Measurements from ENCODE around the gene CYB561D2.
"Not testable (repeated sequence)": the region's sequence is repeated elsewhere in the genome, so short reads cannot be mapped to it uniquely, and the experiment has no call there.

The CYB561D2 gene

GRCh38 chr3:50350527-50351322 lies at the start of gene CYB561D2, which contains the start of gene NPRL2:
Gene CYB561D2, plus strand, starts transcription at chr3:50350862. Its CDS starts 572 bp downstream, at chr3:50351434.
Gene NPRL2, minus strand, starts transcription at chr3:50350775. Its CDS starts 123 bp downstream, at chr3:50350652.
- H3K9me3 ChIP-seq (replicated peaks in 1 of 11) = no peaks in the 10 kb centered on the region
- H4K20me1 ChIP-seq = peaks cover 35 to 61% (median 47%) of the 10 kb centered on the region in 11 experiments; a peak in 21 of 22 replicates
- peak within 1 kb of the TSS; percentile 82 to 91 (median 86) for H3K9ac ChIP-seq
- peak within 1 kb of the TSS; percentile 60 to 82 (median 72) for H3K4me3 ChIP-seq
- H3K27me3 ChIP-seq = peaks cover 0 to 8% (median 3%) of the 10 kb centered on the region in 11 experiments; a peak in 8 of 22 replicates
- peak within 1 kb of the TSS; percentile 81 to 93 (median 89) for H3K27ac ChIP-seq
- no peak for TF ChIP-seq Cebpa-rat (IDR thresholded peaks at IDR 0.05)
- H3K4me1 ChIP-seq = peaks cover 38 to 94% (median 74%) of the 10 kb centered on the region in 10 experiments
- H3K4me2 ChIP-seq = peak within 1 kb of the TSS; percentile 95 to 99 (median 98)
- peaks cover 29 to 65% (median 57%) of the 10 kb centered on the region in 11 experiments for H3K36me3 ChIP-seq

GRCh38 chr3:50302095-50303012 lies 48.3 kb upstream of the CYB561D2 start:
- Histone ChIP-seq H3K9ac (no peak overlapping the region; a peak in 1 of 22 replicates), H3K27me3 (no peaks in the 10 kb centered on the region), H3K27ac (no peak overlapping the region), H3K36me3 (peaks cover 0 to 13% (median 0%) of the 10 kb centered on the region in 11 experiments; a peak in 7 of 22 replicates), H3K4me3 (no peak overlapping the region), H3K4me2 (no peak overlapping the region), H3K9me3 (replicated peaks in 1 of 11) (peaks cover 7 to 18% (median 14%) of the 10 kb centered on the region in 11 experiments; a peak in 20 of 22 replicates), H4K20me1 (peaks cover 0 to 13% (median 0%) of the 10 kb centered on the region in 11 experiments; a peak in 5 of 22 replicates), H3K4me1 (peaks cover 24 to 40% (median 26%) of the 10 kb centered on the region in 10 experiments)
- TF ChIP-seq Cebpa-rat (IDR thresholded peaks at IDR 0.05) = no peak

GRCh38 chr3:50303013-50303815 lies 47.4 kb upstream of the CYB561D2 start, which contains the start of gene HYAL1:
Gene HYAL1, minus strand, starts transcription at chr3:50303574. Its CDS starts 618 bp downstream, at chr3:50302956.
- no peaks in the 10 kb centered on the region for H3K27me3 ChIP-seq
- no peak within 1 kb of the TSS for H3K4me2 ChIP-seq
- H3K9ac ChIP-seq = peak within 1 kb of the TSS in 2 of 11 experiments; percentile 5 to 29; a peak in 1 of 22 replicates
- peaks cover 15 to 26% (median 23%) of the 10 kb centered on the region in 11 experiments for H3K9me3 ChIP-seq (replicated peaks in 1 of 11)
- H3K36me3 ChIP-seq = peaks cover 0 to 20% (median 6%) of the 10 kb centered on the region in 11 experiments; a peak in 11 of 22 replicates
- H4K20me1 ChIP-seq = peaks cover 0 to 5% (median 0%) of the 10 kb centered on the region in 11 experiments; a peak in 4 of 22 replicates
- H3K4me1 ChIP-seq = peaks cover 16 to 31% (median 19%) of the 10 kb centered on the region in 10 experiments
- TF ChIP-seq Cebpa-rat (IDR thresholded peaks at IDR 0.05) = no peak
- H3K4me3 ChIP-seq = no peak within 1 kb of the TSS
- H3K27ac ChIP-seq = no peak within 1 kb of the TSS

- Histone ChIP-seq H3K4me2 (no peak overlapping the region), H4K20me1 (no peaks in the 10 kb centered on the region), H3K9me3 (replicated peaks in 1 of 11) (peaks cover 29 to 40% (median 37%) of the 10 kb centered on the region in 11 experiments), H3K27me3 (no peaks in the 10 kb centered on the region), H3K9ac (no peak overlapping the region), H3K27ac (no peak overlapping the region), H3K4me3 (no peak overlapping the region), H3K36me3 (peaks cover 0 to 32% (median 19%) of the 10 kb centered on the region in 11 experiments; a peak in 18 of 22 replicates), H3K4me1 (peaks cover 10 to 25% (median 13%) of the 10 kb centered on the region in 10 experiments)
- TF ChIP-seq Cebpa-rat (IDR thresholded peaks at IDR 0.05) = no peak
Measured at GRCh38 chr3:50304601-50305000, 46.1 kb upstream of the CYB561D2 start.

- Histone ChIP-seq H4K20me1 (peaks cover 0 to 15% (median 10%) of the 10 kb centered on the region in 11 experiments; a peak in 17 of 22 replicates), H3K9me3 (replicated peaks in 1 of 11) (peaks cover 28 to 33% (median 32%) of the 10 kb centered on the region in 11 experiments), H3K36me3 (peaks cover 9 to 55% (median 41%) of the 10 kb centered on the region in 11 experiments; a peak in 20 of 22 replicates)
- not testable (repeated sequence) for H3K4me3 ChIP-seq, H3K27ac ChIP-seq, H3K4me1 ChIP-seq, H3K4me2 ChIP-seq, H3K27me3 ChIP-seq, H3K9ac ChIP-seq
Measured at GRCh38 chr3:50312041-50312440, 38.6 kb upstream of the CYB561D2 start.

GRCh38 chr3:50314342-50314741 lies 36.3 kb upstream of the CYB561D2 start:
- H3K27ac ChIP-seq = no peak overlapping the region
- TF ChIP-seq Cebpa-rat (IDR thresholded peaks at IDR 0.05) = no peak
- H3K27me3 ChIP-seq = no peaks in the 10 kb centered on the region
- H3K4me1 ChIP-seq = peaks cover 28 to 33% (median 30%) of the 10 kb centered on the region in 10 experiments
- peak overlapping the region in 2 of 11 experiments; percentile 2 to 22; a peak in 1 of 22 replicates for H3K9ac ChIP-seq
- peaks cover 5 to 10% (median 9%) of the 10 kb centered on the region in 11 experiments for H3K9me3 ChIP-seq (replicated peaks in 1 of 11)
- no peak overlapping the region for H3K4me3 ChIP-seq
- peaks cover 19 to 59% (median 49%) of the 10 kb centered on the region in 11 experiments; a peak in 20 of 22 replicates for H3K36me3 ChIP-seq
- H4K20me1 ChIP-seq = peaks cover 0 to 35% (median 31%) of the 10 kb centered on the region in 11 experiments; a peak in 17 of 22 replicates
- no peak overlapping the region for H3K4me2 ChIP-seq

GRCh38 chr3:50314816-50315215 lies 35.8 kb upstream of the CYB561D2 start:
- no peak overlapping the region for H3K4me2 ChIP-seq
- no peak overlapping the region for H3K27ac ChIP-seq
- peaks cover 33 to 37% (median 35%) of the 10 kb centered on the region in 10 experiments for H3K4me1 ChIP-seq
- H3K4me3 ChIP-seq = no peak overlapping the region
- H3K9me3 ChIP-seq (replicated peaks in 1 of 11) = peaks cover under 1 to 6% (median 4%) of the 10 kb centered on the region in 11 experiments; a peak in 19 of 22 replicates
- no peak for TF ChIP-seq Cebpa-rat (IDR thresholded peaks at IDR 0.05)
- no peaks in the 10 kb centered on the region for H3K27me3 ChIP-seq
- H3K36me3 ChIP-seq = peaks cover 19 to 59% (median 49%) of the 10 kb centered on the region in 11 experiments; a peak in 19 of 22 replicates
- H4K20me1 ChIP-seq = peaks cover 0 to 40% (median 35%) of the 10 kb centered on the region in 11 experiments; a peak in 17 of 22 replicates
- H3K9ac ChIP-seq = no peak overlapping the region; a peak in 1 of 22 replicates
